Middle frontal gyrus (tissue), 1 donor: Measurements from ENCODE around the gene GPD2.
"Not testable (repeated sequence)": the region's sequence is repeated elsewhere in the genome, so short reads cannot be mapped to it uniquely, and the experiment has no call there.

Source experiments
- DNase-seq: peaks from one replicate; pipeline ENCODE4 v3.0.0-alpha.2; 2015; ENCODE audit warnings: low spot score; ENCODE audit errors: extremely low spot score

Gene GPD2

DNA sequence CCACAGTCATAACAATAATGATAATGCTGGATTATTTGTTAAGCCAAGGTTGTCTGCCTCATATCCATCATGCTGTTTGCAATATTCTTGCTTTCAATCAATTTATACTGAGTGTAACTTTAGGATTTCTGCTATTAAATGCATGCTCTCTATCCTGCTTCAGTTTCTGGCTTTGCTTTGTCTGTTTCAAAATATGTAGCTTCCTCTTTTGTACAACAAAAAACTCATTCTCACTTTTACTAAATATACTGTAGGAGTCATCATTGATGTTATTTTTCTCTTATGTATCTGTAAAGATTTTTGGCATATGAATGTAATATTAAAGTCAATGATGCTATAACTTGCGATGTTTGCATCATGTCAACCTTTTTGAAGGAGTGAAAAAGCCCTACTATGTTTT, 149.3 kb downstream of the GPD2 start:
- no peak for DNase-seq

GRCh38 chr2:156586621-156587020, 150.4 kb downstream of the GPD2 start:
- DNase-seq, result no peak

- no peak for DNase-seq
Measured at GRCh38 chr2:156589381-156590079, 153.4 kb downstream of the GPD2 start.

GRCh38 chr2:156590085-156590739, 154.0 kb downstream of the GPD2 start:
- DNase-seq, result no peak

- DNase-seq, result no peak
Measured at GRCh38 chr2:156592809-156593593, 156.8 kb downstream of the GPD2 start.

DNA sequence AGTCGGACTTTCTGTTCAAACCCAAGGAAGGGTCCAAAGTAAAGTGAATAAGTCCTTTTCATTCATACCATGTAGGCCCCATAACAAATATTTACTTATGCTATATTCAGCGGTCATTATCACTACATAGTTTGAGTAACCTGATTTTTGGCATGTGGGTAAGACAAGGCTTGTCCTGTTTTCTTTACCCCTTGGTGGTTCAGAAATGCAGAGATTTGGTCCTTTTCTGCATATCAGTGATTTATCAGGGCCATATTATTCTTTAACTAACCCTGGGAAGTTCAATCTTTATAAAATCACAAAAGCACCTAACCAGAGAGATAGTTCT, 157.4 kb downstream of the GPD2 start:
- DNase-seq, result no peak

DNA sequence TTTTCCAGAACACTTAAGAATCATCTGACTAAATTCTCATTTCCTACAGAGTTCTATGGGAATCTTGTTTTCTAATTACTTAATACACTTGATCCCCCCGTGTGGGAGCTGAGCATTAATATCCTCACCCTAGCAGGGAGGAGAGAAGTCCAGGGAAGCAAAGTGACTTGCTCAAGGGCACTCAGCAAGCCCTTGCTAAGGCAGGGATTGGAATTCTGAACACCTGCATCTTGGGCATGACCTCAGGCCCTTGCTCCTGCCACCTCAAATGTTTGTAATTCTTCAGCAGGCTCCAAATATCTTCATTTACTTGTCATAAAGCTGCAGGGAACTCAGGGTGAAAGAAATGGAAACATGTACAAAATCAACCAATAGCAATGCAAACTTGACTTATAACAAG, 162.4 kb downstream of the GPD2 start:
- DNase-seq, result no peak

DNA sequence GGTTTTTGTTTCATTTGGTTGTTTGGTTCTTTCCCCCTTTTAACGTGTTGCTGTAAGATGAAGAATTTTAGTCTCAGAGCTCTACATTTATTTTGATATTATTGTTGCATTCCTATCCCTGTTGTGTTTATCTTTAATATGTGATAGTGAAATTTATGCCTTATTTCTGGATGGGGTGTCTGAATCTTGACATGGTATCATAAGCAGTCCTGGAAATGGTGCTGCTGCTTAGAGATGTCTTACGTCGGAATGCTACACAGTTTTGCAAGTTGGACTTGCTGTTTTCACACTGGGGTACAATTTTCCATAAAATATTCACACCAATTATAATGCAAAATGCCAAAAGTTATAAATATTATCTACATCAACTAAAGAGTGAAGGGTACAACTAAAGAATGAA, 164.0 kb downstream of the GPD2 start:
- no peak for DNase-seq

DNA sequence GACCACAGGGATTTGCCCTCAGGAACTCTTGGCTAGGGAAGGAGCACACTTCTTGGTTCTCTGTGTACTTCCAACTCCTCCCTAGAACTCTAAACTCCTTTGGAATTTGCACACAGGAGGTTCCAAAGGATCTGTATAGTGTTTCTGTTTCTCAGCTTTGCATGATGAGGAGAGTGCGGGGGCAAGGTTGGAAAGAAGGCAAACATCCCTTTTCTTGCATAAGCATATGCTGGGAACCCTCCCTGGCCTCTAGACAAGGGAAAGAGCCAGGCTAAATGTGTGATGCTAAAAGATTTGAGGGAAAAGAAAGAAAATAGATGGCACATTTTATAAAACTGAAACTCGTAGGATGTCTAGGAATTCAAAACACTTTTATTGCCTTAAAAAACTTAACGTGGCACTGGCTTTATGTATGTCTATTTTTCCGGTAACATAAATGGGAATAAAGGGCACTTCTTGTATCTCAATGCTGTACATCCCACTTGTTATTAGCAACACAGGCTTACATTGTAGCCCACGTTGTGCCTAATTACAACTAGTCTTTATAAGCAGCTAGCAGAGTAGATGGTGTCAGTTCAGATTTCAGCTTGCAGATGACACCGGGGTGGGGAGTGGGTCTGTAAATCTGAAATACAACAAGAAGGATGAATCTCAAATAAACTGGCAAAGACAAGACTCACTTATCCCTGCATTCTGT, 165.8 kb downstream of the GPD2 start:
- DNase-seq, result no peak

GRCh38 chr2:156602552-156602933, 166.4 kb downstream of the GPD2 start:
- no peak for DNase-seq

- no peak for DNase-seq
Measured at GRCh38 chr2:156615836-156616322, 179.7 kb downstream of the GPD2 start.

DNA sequence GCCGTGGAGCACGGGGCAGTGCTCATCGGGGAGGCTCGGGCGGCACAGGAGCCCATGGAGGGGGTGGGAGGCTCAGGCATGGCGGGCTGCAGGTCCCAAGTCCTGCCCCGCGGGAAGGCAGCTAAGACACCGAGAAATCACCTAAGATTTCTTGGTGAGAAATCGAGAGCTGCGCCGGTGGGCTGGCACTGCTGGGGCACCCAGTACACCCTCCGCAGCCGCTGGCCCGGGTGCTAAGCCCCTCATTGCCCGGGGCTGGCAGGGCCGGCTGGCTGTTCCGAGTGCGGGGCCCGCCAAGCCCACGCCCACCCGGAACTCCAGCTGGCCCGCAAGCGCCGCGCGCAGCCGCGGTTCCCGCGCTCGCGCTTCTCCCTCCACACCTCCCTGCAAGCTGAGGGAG, 181.9 kb downstream of the GPD2 start:
- not testable (repeated sequence) for DNase-seq

DNA sequence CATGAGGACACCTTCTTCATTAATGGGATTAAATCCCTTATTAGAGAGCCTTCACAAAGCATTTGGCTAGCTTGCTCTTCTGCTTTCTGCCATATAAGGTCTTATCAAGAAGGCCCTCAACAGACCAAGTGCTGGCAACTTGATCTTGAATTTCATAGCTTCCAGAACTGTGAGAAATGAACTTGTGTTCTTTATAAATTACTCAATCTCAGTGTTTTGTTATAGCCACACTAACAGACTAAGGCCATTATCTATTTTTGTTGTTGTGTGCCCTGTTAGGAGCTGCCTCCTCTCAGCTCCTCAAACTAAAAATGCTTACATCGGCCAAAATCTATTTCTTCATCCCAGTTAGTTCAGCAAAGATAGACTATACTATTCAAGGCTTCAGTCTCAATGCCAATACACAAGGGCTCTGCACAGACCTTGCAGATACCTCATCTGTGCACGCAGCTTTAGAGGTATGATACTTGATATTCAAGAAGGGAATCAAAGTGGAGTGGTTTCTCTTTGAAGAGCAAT, 182.9 kb downstream of the GPD2 start:
- no peak for DNase-seq

DNA sequence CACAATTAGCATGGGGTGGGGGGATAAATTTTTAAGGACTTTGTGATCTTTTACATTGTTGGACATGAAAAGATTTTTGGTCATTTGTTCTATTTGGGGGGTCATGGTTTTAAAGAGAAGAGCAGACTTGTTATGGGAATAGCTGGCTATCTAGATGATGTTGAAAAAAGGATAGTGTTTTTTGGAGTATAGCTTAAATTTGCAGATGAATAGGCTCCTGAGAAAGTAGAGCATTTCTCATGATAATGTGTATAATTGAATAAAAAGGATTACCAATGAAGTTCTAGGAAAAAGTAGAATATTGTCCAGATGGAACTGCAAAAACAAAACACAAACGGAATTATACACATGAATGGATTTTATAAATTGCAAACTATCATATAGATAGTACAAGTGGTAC, 186.3 kb downstream of the GPD2 start:
- no peak for DNase-seq

DNA sequence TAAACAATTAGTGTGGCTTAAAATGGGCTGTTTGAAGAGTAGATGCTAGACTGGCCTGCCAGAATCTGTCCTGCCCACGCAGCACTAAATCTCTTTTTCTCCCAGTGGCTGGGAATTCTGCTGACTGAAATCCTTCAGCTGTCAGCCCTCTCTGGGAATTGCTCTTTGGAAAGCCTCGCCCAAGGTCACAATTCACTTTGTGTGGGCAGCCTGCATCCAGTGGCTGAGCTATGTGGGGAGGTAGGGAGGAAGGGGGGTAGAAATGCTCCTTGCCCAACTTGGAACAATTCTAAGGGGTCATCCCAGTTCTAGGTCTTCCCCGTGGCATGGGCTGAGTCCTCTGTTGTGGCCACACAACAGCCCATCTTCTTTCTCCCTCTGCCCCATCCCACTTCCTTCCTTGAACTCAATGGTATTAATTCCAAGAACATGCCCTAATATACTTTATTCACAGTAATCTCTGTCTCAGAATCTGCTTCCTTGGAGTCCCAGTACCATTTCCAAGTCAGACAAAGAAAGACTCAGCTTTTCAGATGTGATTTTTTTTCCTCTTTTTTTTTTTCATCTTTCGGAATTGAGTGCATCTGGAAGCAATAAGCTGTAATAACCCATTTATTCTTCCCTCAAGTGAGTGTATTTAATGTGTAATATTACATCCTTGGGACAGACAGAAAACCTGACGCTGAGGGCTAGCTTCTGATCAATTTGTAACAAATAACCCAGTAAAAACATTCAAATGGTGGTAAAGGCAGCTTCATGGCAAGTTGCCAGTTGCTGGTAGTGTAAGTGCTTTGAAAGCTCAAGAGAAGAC, 189.4 kb downstream of the GPD2 start:
- DNase-seq, result no peak

DNA sequence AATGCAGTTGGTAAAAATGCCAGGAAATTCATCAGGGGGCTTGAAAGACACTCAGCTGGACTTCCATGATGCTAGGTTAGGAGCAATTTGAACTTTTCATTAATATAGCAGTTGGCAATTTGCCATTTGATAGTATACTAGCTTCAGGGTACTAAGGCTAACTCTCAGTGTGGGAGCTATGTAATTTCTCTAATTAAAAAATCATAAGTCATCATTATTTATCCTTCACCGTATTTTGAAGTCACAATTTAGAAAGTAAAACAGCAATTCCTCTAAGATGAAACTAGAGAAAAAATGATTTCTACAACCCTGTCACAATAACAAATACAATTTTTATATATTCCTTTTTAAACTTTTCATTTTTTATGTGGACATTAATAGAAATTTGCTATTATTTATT, 190.8 kb downstream of the GPD2 start:
- no peak for DNase-seq

DNA sequence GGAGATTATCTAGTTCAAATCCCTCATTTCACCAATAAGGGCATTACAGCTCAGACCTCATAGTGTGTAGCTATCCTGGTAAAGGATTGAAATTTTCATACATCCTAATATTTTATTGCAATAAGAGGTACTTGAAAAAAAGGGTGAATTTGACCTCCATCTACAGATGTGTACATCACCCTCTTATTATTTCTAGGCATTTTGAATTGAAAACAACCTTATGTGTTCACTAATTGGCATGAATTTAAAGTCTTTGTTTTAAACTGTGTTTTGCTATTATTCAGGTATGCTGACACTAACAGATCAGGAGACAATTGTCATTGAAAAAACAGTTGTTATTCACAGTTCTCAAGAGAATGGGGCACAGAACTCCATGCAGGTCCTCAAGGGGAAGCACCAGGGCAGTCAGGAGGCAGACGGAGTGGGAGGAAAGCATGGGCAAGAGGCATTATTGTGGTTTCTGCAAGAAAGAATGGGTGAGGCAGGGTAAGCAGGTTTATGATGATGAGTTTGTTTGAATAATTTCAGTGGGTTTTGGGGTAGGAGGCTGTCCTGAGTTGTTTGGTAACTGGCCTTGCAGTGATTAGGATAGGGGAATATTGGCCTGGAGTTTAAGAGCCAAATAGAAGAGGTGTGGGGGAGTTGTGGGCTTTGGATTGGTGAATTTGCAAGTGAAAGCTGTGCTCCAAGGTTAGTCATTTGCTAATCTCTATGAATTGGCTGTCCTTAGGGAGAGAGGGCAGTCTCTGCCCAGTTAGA, 194.6 kb downstream of the GPD2 start:
- DNase-seq, result no peak

- DNase-seq, result no peak
Measured at GRCh38 chr2:156635646-156636045, 199.5 kb downstream of the GPD2 start.
